Measurements from ENCODE around the gene ZBTB7C. TPM values are rescaled to one million over a fixed set of nuclear protein-coding genes. Genes with fewer than 3 reads are reported as not detected.

The ZBTB7C gene
- total and polyA plus RNA-seq, 2 of the 8 experiments (the other 6 are each of a cell fraction or from before 2014, with no cell fraction given): 0.15 to 0.45 TPM

GRCh38 chr18:48199399-48199798 lies 209.8 kb downstream of the ZBTB7C start (continued):
- TF ChIP-seq CHD7 (IDR thresholded peaks at IDR 0.05; ENCODE audit: insufficient replicate concordance, low read length) (no peak), SIRT6 (IDR thresholded peaks at IDR 0.05; ENCODE audit: low read length) (no peak), ATF3 (IDR thresholded peaks at IDR 0.05; ENCODE audit: insufficient read depth, low read depth, low read length) (no peak), BCL11A (IDR thresholded peaks at IDR 0.05; ENCODE audit: low read depth in 2 of 2, low read length in 2 of 2) (no peak), POU5F1 (IDR thresholded peaks at IDR 0.05; ENCODE audit: low read depth, low read length) (no peak)
